Right atrium auricular region (tissue), 2 donors: ENCODE data around the gene SORBS1. TPM values are rescaled to one million over a fixed set of nuclear protein-coding genes. Genes with fewer than 3 reads are reported as not detected.
A peak's percentile ranks its signal among the peaks of the same experiment; 100 is the strongest.
"Not testable (repeated sequence)": the region's sequence is repeated elsewhere in the genome, so short reads cannot be mapped to it uniquely, and the experiment has no call there.

Experiments
- DNase-seq: peaks from one replicate; pipeline ENCODE4 v3.0.0-alpha.2; 2019; ENCODE audit warnings: low spot score
- H3K27ac ChIP-seq, 2 donors: fragments of 200-600 bp; sonication (generic); 1 replicate in 1 of 2; 2 replicates in 1 of 2; pipeline ENCODE4 v1.5.1; 2016 to 2019
- H3K27me3 ChIP-seq, 2 donors: fragments of 200-600 bp; sonication (generic); one replicate each; pipeline versions ENCODE4 v1.5.1 to v1.6.0; 2017 to 2019
- H3K36me3 ChIP-seq: fragments of 200-600 bp; sonication (generic); one replicate; pipeline ENCODE4 v1.5.1; 2016
- H3K4me1 ChIP-seq, 2 donors: fragments of 200-600 bp; sonication (generic); one replicate each; pipeline versions ENCODE4 v1.5.1 to v1.6.0; 2017 to 2019
- H3K4me3 ChIP-seq, 2 donors: fragments of 200-600 bp; sonication (generic); 1 replicate in 1 of 2; 2 replicates in 1 of 2; pipeline ENCODE4 v1.5.1; 2017 to 2019; ENCODE audit warnings: mild to moderate bottlenecking in 1 of 2, moderate library complexity in 1 of 2
- H3K9me3 ChIP-seq, 2 donors: fragments of 200-600 bp; sonication (generic); one replicate each; pipeline ENCODE4 v1.5.1; 2019
- total RNA-seq, 2 donors: library from RNA; depleted of rRNA; stranded (reverse); fragments of >200 nt; gene quantifications; one replicate each; pipeline ENCODE4 v1.1.0, GENCODE V29; 2016
- TF ChIP-seq, protein P1 (sequence below), 2 donors: fragments of 200-600 bp; sonication (generic); IDR thresholded peaks; one replicate each; pipeline ENCODE4 v1.5.1; 2019; ENCODE audit warnings: antibody characterized with exemption in 2 of 2

Gene SORBS1
- total RNA-seq, 2 donors from 2014 or later: 742 to 815 TPM

DNA sequence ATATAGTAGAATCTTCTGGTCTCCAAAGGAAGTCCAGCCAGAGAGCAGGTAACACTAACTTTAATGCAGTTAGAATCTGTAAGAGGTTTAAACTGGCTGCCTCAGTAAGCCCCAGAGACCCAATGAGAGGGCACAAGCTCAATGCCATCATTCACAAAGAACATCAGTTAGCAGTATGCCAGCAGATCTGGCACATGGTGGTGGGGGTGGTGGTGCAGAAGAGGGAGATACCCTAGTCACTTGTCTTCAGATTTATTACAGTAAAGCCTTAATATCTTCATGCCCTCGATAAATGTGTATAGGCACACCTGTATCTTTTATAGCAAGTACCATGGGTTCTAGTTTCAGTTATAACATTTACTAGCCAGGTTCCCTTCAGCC is 86.2 kb downstream of the SORBS1 start:
- Histone ChIP-seq H3K9me3 (no peaks in the 10 kb centered on the region), H3K27ac (peak overlapping the region; percentile 90 to 99), H3K4me3 (no peak overlapping the region), H3K36me3 (no peaks in the 10 kb centered on the region), H3K27me3 (no peaks in the 10 kb centered on the region), H3K4me1 (peaks cover 0 to 87% of the 10 kb centered on the region in 2 donors)
- DNase-seq: no peak
- TF ChIP-seq, protein P1, sequence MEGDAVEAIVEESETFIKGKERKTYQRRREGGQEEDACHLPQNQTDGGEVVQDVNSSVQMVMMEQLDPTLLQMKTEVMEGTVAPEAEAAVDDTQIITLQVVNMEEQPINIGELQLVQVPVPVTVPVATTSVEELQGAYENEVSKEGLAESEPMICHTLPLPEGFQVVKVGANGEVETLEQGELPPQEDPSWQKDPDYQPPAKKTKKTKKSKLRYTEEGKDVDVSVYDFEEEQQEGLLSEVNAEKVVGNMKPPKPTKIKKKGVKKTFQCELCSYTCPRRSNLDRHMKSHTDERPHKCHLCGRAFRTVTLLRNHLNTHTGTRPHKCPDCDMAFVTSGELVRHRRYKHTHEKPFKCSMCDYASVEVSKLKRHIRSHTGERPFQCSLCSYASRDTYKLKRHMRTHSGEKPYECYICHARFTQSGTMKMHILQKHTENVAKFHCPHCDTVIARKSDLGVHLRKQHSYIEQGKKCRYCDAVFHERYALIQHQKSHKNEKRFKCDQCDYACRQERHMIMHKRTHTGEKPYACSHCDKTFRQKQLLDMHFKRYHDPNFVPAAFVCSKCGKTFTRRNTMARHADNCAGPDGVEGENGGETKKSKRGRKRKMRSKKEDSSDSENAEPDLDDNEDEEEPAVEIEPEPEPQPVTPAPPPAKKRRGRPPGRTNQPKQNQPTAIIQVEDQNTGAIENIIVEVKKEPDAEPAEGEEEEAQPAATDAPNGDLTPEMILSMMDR (IDR thresholded peaks at IDR 0.05): no peak

DNA sequence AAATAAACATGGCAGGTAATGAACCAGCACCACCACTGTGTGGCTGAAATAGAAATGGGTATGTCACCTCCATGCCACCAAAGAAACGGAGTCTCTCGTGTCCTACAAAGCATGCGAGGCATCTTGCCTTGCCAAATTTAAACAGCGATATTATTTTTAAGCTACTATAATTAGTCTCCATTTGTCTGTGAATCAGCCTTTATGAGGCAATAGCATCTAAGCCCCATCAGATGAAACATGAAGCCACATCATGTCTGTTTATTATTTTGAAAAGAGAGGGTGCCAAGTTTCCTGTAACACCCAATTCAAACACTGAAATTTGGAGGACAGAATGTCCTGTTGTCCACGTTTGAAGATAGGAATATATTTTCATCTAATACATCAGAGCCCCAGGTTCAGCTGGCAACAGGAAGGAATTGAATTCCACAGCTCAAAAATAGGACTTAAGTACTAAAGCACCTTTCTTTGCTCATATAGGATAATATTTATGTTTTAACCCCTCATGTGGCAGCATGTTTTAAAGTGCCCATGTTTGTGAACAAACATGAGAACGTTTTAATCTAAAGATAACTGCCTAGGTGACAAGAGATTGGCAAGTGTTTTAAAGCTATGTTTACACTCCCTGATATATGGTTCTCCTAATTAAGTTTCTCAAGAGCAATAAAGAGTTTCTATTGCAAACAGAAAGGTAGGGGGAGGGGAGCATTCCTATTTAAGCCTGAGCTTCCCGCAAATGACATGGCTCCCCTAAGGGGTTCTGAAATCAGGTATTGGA is 86.8 kb downstream of the SORBS1 start:
- Histone ChIP-seq H3K4me1 (peaks cover 0 to 87% of the 10 kb centered on the region in 2 donors), H3K36me3 (no peaks in the 10 kb centered on the region), H3K27ac (peak overlapping the region; percentile 90 to 99), H3K27me3 (no peaks in the 10 kb centered on the region), H3K4me3 (no peak overlapping the region), H3K9me3 (no peaks in the 10 kb centered on the region)
- DNase-seq: no peak
- TF ChIP-seq, protein P1 (IDR thresholded peaks at IDR 0.05): peak in 1 of 2 donors; percentile 30

DNA sequence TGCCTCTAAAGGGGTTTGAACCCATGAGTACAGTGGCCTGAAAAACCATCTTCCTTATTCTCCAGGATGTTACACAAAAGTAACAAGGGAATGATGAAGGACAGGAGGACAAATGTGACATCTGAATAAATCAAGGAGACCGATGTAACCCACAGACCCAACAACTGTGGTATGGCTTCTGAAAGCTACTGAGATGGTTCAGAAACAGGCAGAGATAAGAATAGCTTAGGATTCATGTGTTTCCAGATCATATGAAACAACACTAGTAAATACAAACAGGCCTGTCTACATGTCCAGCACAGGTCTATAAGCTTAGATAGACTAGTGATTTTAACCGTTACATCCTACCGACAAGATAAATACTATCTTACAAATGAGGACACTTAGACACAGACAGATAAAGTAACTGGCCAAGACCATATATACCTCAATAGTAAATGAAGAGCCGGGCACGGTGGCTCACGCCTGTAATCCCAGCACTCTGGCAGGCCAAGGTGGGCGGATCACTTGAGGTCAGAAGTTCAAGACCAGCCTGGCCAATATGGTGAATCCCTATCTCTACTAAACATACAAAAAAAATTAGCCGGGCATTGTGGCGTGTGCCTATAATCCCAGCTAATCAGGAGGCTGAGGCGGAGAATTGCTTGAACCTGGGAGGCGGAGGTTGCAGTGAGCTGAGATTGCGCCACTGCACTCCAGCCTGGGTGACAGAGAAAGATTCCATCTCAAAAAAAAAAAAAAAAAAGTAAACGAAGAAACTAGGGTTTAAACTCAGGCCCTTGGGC is 88.7 kb downstream of the SORBS1 start:
- Histone ChIP-seq H3K9me3 (no peaks in the 10 kb centered on the region), H3K27ac (peak overlapping the region; percentile 90 to 99), H3K4me1 (peaks cover 0 to 85% of the 10 kb centered on the region in 2 donors), H3K4me3 (no peak overlapping the region), H3K27me3 (no peaks in the 10 kb centered on the region), H3K36me3 (no peaks in the 10 kb centered on the region)
- no peak for DNase-seq
- TF ChIP-seq, protein P1 (IDR thresholded peaks at IDR 0.05): no peak

DNA sequence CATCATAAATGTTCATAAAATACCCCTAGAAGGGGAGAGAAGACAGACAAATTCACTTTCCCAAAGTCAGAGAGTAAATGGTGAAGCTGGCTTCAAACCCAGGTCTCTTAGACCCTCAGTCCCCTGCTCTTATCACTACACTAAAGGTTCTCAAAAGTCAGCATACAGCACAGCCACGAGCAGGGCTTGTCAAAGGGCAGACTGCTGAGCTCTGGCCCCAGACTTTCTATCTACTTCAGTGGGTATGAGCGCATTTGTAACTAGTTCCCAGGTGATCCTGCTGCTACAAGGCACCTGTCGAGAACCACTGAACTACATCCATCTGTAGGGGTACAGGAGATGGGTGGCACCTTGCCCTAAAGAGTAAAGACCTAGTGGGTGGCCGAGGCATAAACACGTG is 91.5 kb downstream of the SORBS1 start:
- no peaks in the 10 kb centered on the region for H3K36me3 ChIP-seq
- no peak for DNase-seq
- TF ChIP-seq, protein P1 (IDR thresholded peaks at IDR 0.05): no peak
- H3K4me3 ChIP-seq: no peak overlapping the region
- no peaks in the 10 kb centered on the region for H3K27me3 ChIP-seq
- H3K9me3 ChIP-seq: no peaks in the 10 kb centered on the region
- H3K4me1 ChIP-seq: peaks cover 0 to 77% of the 10 kb centered on the region in 2 donors
- H3K27ac ChIP-seq: peak overlapping the region; percentile 90 to 99

DNA sequence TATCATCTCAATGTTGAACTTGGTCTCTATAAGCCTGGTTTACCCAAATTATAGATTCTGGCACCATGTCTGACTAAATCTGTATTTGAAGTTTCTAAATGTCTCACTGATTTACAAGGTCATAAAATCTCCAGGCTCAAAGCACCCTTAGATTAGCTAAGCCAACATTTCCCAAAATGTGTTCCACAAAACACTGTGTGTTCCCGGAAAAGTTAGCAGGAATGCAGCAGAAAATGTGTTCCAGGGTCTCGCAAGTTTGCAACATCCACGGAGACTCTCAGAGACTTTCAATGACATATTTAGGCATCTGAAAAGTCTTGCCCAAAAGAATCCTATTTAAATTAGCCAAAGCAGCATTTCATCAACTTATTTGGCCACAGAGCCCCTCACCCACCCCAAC is 91.9 kb downstream of the SORBS1 start:
- TF ChIP-seq, protein P1 (IDR thresholded peaks at IDR 0.05): no peak
- no peak for DNase-seq
- Histone ChIP-seq H3K4me3 (no peak overlapping the region), H3K27ac (peak overlapping the region; percentile 90 to 99), H3K27me3 (no peaks in the 10 kb centered on the region), H3K36me3 (no peaks in the 10 kb centered on the region), H3K9me3 (no peaks in the 10 kb centered on the region), H3K4me1 (peaks cover 0 to 78% of the 10 kb centered on the region in 2 donors)

DNA sequence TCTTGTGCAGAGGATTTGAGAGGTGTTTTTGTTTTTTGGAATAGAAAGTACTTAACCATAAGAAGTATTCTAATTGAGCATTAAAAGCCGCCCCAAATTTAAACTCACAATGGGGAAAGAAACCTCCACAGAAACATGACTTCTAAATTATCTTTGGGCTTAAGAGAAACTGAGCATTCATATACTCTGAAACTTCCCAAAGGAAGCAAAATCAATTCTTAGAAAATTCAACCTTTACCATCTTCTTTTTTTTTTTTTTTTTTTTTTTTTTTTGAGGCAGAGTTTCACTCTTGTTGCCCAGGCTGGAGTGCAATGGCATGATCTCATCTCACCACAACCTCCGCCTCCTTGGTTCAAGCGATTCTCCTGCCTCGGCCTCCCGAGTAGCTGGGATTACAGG is 93.5 kb downstream of the SORBS1 start:
- not testable (repeated sequence) for H3K36me3 ChIP-seq, H3K9me3 ChIP-seq, DNase-seq, H3K4me3 ChIP-seq, H3K27me3 ChIP-seq
- Histone ChIP-seq H3K27ac (peak overlapping the region; percentile 90 to 99), H3K4me1 (peaks cover 0 to 78% of the 10 kb centered on the region in 2 donors)
